HL-60/S4 treated with phorbol 12-myristate 13-acetate at 8.2 ng/mL for 4 days and 3 days (cell line): ENCODE results near the gene TNRC6C.
"Not testable (repeated sequence)": the region's sequence is repeated elsewhere in the genome, so short reads cannot be mapped to it uniquely, and the experiment has no call there.

Source experiments
- in situ Hi-C: fragments of 300-500 bp; cut with MboI; formaldehyde crosslinking; loops from 2 replicates; pipeline ENCODE4 v1.15.0; 2022; ENCODE audit warnings: low sequenced_read_pairs

Gene TNRC6C

DNA sequence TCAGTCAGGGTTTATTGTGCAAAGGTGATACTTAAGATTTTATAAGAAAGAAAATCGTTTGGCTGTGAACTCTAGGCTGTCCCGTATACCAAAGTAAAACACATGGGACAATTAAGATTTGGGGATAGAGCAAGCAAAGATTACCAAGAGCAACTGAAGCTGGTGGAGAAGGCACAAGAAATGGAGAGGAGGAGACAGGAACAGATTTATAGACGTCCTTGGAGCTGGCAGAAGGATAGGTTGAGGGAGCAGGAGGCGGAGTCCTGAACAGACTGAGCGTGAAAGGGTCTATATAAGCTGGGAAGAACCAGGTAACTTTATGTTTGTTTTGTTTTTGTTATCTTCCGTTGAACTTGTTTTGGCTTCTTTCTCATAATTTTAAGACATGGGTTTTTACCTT is 3.8 kb downstream of the TNRC6C start:
- in situ Hi-C loops: no loop called here

DNA sequence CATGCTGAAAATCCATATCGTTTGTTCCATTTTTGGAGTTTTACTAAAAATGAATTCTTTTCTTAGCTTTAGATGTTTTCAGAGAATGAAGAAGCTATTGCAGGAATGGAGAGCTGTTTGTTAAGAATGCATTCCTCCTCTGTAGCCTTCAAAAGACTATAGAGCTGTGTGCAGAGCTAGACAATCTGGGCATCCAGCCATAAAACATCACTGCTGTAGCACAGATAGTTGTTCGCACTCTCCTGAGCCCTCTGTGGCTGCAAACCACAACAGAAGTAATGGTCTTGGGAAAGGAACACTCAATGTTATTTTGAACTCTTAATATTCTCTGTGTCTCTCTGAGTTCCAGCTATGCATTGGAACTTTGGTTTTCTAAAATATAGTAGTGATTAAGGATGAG is 4.9 kb downstream of the TNRC6C start:
- in situ Hi-C loops: no loop called here

DNA sequence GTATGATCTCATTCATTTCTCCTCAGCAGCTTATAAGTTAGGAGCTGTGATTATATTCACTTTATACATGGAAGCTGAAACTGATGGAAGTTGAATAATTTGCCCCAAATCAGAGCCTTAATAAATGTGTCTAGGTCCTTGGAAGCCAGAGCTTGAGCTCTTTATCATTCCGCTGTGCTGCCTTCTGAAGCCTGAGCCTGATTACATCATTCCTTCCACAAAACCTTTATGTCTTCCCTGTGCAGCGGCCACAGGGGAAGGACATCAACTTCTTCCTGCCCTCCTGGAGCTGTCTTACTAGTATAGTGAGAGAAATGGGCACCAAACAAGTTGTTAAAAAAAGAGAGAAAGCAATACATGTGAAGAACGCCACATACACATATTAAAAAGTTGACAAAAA is 6.8 kb downstream of the TNRC6C start:
- in situ Hi-C loops: no loop called here

DNA sequence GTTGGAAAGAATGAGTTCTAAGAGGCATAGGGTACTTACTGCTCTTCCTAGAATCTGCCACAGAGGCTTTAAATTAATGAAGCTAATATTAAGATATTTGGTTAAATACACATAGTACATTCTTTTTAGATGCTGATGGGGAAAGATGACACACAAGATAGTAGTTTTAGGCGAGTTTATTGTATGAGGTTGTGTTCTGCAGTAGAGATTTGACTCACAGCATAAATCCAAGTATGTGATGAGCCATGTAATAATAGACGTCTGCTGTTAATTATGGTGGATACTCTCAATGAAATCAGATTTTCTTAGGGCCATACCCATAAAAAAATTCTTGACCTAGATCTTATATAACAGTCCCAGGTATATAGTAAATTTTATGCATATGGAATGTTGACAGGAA is 8.0 kb downstream of the TNRC6C start:
- in situ Hi-C loops: no loop called here

DNA sequence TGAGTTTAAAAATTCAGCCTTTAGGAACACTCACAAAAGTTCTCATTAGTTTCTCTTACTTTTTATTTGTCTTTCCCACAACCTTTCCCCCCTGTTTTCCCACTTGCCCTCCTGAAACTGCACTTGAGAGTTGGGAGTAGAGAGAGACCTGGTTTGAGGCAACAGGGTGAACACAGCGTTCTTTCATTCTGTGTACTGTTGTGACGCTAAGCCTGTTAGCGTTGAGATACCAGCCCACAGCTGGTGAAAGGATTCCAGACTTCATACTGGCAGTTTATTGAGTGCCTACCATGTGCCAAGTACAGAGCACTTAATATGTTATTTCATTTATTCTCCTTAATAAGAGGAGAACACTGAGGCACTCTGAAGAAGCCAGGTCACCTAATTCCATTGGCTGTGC is 10.3 kb downstream of the TNRC6C start:
- in situ Hi-C loops: no loop called here

DNA sequence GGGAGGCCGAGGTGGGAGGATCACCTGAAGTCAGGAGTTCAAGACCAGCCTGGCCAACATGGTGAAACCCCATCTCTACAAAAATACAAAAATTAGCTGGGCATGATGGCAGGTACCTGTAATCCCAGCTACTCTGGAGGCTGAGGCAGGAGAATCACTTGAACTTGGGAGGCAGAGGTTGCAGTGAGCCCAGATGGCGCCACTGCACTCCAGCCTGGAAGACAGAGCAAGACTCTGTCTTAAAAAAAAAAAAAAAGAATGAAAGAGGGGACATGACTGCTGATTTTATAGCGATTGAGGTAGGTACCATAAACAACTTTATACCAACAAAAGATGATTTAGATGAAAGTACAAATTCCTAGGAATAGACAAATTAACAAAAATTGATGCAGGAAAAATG is 13.8 kb downstream of the TNRC6C start:
- in situ Hi-C loops: not testable (repeated sequence)

DNA sequence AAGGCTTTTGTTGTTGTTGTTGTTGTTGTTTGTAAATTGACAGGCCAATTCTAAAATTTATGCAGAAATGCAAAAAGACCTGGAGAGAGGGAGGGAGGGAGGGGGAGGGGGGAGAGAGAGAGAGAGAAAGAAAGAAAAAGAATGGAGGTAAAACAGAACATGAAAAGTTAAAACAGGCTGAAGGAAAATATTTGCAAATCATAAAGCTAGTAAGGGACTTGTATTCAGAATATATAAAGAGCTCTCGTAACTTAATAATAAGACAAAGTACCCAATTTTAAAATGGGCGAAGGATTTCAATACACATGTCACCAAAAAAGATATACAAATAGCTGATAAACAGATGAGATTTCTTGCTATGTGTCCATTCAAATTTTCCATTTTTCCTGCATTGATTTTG is 15.4 kb downstream of the TNRC6C start:
- in situ Hi-C loops: no loop called here

DNA sequence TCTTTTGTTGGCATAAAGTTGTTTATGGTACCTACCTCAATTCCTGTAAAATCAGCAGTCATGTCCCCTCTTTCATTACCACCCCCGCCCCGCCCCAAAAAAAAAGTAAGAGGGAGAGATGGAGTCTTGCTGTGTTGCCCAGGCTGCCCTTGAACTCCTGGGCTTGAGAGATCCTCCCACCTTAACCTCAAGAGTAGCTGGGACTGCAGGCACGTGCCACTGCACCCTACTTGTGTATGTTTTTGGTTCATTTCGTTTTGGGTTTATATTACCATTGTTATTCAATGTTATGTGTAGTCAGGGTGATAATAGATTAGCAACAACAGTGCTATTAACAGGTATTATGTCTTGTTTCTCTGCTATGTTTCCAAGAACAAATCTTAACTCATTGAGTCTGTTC is 15.9 kb downstream of the TNRC6C start:
- in situ Hi-C loops: no loop called here

DNA sequence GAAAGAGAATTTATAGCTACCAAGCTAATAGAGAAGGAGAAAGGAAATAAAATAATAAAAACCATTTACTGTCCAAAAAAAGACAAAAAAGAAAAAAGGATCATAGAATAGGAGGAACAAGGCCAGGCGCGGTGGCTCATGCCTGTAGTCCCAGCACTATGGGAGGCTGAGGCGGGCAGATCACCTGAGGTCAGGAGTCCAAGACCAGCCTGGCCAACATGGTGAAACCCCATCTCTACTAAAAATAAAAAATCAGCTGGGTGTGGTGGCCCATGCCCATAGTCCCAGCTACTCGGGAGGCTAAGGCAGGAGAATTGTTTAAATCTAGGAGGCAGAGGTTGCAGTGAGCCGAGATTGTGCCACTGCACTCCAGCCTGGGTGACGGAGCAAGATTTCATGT is 23.9 kb downstream of the TNRC6C start:
- in situ Hi-C loops: not testable (repeated sequence)

DNA sequence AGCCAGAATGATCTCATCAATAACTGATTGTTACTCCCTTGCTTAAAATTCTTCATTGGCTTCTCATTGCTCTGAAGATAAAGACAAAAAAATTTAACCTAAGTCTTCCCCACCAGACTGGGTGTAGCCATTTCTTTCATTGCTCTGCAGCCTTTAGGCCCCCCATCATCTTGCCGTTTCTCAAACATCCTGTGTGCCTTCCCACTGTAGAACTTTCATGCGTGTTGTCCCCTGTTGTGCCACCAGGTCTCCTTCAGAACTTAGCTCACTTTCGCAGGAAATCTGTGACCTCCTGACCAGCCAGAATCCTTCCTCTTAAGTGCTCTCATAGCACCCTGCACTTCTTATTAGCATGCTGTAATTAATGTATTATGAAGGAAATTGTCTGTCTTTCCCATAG is 31.8 kb downstream of the TNRC6C start:
- in situ Hi-C loops: no loop called here

DNA sequence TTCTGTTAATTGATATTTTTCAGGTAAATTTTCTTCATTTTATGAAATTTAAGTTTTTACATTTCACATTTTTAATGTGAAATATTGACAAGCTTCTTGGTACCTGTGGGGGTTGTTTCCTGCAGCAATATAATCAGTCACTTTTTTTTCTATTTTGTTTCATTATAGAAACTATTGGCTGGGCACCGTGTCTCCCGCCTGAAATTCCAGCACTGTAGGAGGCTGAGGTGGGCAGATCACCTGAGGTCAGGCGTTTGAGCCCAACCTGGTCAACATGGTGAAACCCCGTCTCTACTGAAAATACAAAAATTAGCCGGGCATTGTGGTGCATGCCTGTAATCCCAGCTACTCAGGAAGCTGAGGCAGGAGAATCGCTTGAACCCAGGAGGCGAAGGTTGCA is 35.2 kb downstream of the TNRC6C start:
- in situ Hi-C loops: not testable (repeated sequence)

DNA sequence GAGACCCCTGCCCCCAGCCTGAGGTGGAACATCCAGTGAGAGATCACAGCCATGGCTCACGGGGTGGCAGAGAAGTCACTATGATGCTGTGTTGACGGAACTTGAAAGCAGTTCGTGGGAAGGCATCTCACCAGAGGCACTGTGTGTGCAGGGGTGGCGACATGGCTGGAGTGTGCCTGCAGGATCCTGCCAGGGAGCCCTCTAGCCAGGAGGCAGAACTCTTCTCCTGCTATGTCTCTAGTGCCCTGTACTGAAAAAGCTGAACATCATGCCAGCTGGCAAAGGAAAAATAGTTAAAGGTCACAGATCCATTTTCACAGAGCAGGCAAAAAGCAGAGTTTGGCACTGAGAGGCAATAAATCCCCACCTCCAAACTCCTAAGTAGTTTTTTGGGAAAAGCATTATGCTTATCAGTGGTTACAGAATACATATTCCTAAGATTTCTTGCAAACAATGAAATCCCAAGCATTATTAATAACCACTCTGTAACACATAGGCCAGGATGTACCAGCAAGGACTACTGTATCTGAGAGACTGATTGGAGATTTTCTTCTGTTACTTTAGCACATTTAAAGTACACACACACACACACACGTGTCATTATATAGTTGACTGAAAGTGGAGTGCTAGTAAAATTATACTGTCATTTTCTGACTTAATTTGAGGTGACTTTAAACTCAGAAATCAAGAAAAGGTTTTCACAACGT is 36.8 kb downstream of the TNRC6C start:
- in situ Hi-C loops: no loop called here

DNA sequence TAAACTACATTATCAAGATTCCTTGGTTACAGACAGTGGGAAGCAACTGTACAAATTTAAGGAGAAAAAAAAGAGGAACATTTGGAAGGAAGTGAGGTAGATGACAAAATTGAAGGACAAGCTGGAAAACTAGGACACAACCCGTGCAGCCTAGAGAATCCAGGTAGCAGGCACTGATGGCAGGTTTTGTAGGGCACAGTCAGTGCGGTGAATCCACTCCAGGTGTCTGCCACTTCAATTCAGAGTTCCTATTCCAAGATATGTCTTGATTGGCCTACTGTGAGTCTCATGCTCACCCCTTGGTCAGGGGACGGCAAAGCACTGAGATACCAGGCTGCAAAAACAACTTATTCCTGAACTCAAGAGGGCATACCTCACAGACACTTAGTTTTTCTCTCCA is 37.8 kb downstream of the TNRC6C start:
- in situ Hi-C loops: no loop called here

DNA sequence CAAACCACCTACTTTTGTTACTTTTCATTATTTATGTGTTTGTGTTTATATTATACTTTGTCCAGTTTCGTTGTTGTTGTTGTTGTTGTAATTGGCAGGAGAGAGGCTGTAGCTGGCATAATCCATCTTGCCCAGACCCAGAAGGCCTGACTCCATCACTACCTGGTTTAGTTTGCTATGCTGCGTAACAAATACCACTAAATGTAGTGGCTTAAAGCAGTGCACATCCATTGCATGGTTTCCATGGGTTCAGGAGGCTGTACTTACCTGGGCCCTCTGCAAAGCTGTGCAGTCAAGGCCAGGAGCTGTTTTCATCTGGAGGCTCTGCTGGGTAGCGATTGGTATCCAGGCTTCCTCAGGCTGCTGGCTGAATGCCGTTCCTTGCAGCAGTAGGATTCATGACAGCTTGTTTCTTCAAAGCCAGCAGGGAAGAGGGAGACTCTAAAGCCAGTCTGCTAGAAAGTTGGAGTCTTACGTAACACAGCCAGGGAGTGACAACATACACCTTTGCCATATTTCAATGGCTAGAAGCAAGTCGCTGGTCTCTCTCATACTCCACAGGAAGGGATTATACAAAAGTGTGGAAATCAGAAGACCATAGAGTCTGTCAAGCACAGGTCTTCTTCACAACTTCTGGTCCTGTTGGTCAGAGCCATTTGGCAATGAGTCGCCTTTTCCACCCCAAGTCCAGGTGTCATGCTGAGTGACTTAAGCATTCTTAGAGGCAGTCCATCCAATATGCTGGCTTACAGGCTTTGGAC is 41.1 kb downstream of the TNRC6C start:
- in situ Hi-C loops: loop anchor here (25.0 kb wide), 1 partner anchor 462 kb away; no protein-coding TSS in a partner anchor

DNA sequence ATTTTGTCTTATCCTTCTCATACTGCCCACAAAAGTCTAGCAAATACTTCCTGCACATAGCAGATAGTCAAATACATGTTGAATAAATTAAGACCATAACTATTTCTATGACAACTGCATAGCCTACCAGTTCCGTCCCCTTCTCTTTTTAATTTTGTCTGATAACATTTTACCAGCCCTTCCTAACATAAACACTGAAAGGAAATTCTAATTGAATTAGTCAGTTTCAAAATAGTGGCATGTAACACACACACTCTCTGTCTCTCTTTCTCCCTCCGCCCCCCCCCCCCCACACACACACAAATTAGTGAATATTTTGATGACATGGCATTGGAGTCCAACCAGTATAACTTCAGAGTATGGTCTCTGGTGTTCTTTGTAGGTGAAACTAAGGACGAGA is 41.8 kb downstream of the TNRC6C start:
- in situ Hi-C loops: loop anchor here (25.0 kb wide), 1 partner anchor 463 kb away; no protein-coding TSS in a partner anchor

DNA sequence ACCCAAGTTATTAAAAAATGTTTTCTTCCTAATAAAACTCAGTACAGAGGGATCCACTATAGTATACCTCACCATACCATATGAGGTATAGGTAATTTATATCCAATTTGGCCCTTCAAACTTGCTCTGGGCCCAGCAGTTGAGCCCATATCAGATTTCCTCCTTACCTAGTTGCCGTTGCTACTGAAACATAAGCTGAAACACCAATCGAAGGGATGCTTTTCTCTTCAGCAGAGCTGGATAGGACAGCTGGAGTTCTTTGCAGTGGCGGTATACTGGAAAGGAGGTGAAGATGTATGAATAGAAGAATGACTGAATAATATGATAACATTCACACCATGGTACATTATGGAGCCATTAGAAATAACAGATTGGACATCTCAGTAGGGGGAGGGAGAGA is 42.7 kb downstream of the TNRC6C start:
- in situ Hi-C loops: loop anchor here (25.0 kb wide), 1 partner anchor 464 kb away; no protein-coding TSS in a partner anchor

DNA sequence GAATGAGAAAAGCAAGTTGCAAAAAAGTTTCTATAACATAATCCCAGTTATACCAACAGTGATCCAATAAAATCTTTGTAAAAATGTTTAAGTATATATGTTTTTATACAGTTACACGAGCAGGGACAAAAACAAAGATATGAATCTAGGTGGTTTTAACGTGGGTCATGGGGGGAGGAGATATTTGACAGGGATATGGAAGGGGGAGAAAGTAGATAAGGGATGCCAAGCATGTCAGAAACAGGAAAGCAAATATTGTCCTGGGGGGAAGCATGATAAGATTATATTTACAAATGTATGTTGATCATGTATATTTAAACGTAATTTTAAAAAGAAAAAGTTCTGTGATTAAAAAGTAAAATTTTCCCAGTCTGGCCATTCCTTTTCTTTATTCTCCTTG is 43.1 kb downstream of the TNRC6C start:
- in situ Hi-C loops: loop anchor here (25.0 kb wide), 1 partner anchor 464 kb away; no protein-coding TSS in a partner anchor

DNA sequence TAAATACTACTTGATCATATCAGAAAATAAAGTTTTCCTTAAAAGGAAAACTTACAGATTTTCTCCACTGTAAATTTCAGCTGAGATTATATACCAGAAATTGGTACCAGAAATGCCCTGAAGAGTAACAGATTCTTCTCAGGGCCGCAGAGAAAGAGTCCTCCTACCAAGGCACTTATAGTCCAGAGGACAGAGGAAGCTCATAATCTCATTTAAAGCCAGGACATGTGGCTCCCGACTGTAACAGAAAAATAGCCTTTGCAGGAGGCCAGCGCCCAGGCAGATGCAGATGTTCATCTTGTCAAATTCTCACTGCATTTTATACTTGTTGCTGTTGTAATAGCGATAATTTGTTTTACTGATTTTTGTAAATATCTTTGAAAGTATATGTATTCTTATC is 43.7 kb downstream of the TNRC6C start:
- in situ Hi-C loops: loop anchor here (25.0 kb wide), 1 partner anchor 465 kb away; no protein-coding TSS in a partner anchor

DNA sequence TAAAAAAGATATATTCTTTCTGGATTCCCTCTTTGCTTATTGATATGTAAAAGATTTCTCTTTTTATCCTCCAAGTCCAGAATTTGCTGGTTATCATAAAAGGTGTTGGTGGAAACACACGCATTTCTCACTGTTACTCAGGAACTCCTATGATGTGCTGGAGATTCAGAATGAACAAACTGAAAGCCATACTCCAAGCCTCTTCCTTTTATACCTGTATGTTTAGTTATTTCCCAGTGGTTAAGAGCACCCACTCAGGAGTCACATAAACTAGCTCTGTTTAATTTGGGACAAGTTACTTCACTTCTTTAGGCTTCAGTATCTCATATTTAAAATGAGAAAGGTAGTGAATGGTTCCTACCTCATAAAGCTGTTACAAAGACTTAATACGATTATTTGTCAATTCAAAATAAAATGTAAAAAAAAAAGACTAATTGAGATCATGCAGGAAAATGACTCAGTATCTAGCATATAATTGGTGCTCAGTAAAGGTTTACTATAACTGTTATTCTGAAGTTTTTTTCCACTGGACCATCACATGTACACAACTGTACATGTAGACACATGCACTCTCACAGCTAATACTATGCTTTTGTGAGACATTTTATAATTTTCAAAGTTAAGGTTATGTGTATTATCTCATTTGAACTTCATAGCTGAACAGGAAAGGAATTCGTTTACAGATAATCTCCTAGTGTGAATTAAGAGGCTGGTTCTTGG is 47.1 kb downstream of the TNRC6C start:
- in situ Hi-C loops: loop anchor here (25.0 kb wide), 1 partner anchor 468 kb away; no protein-coding TSS in a partner anchor

DNA sequence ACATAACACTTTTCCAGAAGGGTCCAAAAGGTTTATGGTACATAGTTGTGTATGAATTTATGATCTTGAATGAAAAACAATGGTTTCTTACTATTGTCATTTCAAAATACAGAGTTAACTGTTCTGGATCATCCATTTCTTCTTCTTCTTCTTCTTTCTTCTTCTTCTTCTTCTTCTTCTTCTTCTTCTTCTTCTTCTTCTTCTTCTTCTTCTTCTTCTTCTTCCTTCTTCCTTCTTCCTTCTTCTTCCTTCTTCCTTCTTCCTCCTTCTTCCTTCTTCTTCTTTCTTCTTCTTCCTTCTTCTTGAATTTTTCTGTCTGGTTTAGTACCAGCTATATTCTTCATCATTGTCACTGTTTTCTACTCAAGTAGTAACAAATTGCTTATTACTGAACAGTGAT is 47.8 kb downstream of the TNRC6C start:
- in situ Hi-C loops: loop anchor here (25.0 kb wide), 1 partner anchor 469 kb away; no protein-coding TSS in a partner anchor

DNA sequence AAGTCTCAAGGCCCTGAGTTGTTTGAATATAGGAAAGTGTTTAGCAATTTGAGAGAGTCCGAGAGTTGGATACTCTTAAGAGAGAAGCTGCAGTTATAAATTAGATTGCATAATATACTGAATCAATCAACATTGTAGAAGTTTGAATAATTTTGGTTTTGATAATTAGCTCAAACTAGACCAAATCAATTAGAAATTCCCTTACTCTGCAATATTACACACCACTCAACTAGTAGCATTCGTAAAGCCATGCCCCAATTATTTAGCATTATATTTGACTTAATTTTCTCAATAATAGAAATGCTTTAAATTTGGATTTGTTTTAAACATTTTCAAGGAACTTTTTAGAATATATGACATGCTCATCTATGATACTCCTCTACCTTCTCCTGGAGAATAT is 49.1 kb downstream of the TNRC6C start:
- in situ Hi-C loops: loop anchor here (25.0 kb wide), 1 partner anchor 470 kb away; no protein-coding TSS in a partner anchor
